Measurements from ENCODE around the gene NME4.

The NME4 gene

DNA sequence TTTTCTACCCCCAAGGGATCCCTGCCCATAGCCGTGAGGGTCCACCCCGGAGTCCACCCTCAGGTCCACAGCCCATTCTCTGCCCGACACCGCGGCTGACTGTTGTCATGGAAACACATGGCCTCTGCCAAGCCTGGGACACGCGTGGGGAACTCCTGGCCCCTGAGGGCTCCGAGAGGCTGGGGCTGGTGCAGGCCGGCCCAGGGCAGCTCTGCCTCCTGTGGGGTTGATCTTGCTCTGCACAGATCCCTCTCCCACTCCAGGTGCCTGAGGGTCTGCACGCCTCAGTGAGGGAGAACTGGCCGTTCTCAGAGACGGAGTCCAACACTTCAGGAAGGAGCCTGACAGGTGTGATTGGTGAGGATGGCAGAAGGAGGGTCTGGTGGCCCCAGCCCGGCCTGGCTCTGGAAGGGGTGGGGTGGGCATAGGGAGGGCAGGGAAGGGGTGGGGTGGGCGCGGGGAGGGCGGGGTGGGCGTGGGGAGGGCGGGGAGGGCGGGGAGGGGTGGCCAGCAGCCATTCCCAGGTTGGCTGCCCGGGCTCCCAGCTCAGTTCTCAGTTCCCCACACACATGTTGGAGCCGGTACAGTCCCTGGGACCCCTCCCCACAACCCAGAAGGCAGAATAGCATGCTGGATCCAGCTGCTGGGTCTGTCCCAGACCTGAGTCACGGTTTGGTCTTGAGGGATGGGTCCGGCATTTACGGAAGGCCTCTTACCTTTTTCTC is 33.1 kb upstream of the NME4 start:
- no peak for DNase-seq

GRCh38 chr16:364595-365491 is 32.2 kb upstream of the NME4 start:
- no peak for DNase-seq

DNA sequence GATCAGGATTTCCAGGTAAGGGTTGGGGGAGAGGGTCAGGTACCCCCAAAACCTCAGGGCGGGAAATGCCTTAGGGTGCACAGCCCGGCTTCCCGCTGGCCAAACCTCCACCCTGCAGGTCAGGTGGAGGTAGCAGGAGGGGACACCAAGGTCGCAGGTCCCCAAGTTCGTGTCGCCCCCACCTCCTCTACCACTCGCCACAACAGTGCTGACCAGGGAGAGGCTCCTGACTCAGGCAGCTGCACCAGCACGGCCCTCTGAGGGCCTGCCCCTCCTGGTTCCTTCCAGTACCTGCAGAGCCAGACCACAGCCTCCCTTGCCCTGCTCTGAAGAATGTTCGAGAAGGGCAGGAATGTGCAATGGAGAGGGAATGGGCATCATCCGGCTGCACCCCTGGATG is 30.5 kb upstream of the NME4 start:
- DNase-seq = no peak

DNA sequence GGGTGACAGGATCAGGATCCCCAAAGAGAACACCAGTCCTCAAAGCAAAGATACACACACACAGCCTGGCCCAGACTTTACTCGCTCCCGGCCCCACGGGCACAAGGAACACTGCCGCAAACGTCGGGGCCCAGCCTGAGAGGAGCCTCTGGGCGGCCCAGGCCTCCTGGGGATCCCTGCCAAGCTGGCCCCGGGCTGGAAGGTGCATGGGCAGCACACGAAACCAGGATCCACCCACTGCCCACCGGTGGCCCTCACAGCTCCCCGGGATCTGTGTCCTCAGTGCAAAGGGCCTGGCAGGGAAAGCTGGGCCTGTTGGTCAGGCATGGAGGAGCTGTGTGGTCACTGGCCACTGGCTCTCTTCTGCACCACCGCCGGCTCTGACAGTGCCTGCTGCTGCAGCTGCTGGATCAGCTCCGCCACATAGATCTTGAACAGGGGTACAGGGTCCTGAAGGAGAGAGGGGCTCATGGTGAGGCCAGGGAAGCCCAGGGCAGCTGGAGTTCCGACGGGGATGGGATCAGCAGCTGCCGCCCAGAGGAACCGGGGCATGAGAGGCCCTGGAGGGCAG is 29.6 kb upstream of the NME4 start:
- no peak for DNase-seq

DNA sequence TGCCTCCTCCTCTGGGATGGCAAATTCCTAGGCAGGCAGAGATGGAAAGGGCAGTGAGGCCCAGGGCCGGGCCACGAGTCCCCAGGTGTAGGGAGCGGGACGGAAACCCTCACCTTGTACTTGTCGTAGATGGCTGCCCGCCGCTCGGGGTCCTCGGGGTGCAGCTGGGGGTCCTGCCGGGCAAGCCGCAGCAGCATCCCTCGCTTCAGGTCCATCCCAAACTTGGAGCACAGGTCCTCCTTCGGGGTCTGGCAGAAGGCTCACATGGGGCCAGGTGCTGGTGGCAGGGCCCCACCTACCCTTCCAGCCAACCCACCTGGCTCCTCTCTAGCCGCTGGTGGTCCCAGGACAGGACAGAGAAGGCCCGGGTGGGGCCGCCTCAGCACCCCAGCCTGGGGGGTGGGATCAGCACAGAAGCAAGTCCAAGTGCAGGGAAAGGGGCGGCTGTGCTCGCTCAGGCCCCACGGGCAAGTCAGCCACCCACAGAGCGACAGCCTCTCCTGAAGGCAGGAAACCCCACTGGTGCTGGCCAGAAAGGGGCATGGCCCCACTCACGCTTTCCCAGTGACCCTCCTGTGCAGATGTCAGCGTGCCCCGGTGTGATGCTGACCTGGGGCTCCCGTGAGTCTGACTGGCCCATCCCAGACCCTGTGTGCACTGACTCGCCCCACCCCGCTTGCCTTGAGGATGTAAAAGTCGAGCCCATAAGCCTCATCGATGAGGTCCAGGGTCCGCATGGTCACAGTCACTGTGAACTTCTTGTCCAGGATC is 28.4 kb upstream of the NME4 start:
- DNase-seq = no peak

DNA sequence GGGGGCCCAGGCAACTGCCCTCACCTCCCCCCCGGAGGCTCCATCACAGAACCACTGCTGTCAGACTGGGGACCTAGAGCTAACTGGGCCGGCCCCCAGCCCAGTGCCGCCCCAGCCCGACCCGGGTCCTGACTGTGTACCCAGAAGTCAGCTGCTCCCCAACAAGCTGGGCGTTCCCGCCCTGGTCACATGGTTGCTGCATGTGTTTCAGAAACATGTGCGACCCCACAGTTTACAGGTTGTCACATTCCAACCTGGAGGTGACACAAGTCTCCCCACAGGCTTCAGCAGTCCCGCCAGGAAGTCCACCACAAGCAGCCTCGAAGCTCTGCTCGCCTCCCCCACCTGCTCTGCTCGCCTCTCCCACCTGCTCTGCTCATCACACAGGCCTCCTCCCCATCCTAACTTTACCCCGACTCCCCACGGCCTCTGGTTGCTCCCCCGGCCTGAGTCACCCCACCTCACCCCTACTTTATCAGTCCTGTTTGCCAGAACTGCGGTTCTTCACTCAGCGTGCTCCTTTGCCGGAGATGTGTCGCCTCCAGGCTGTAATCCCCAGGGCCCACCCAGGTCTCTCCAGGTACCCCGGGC is 27.6 kb upstream of the NME4 start:
- DNase-seq = no peak

GRCh38 chr16:369866-370436 is 27.0 kb upstream of the NME4 start:
- no peak for DNase-seq

- peak; percentile 82 to 88 (median 85) for DNase-seq
These were observed 26.6 kb upstream of the NME4 start, which contains the start of gene MRPL28 for GRCh38 chr16:370443-370842. Gene MRPL28, minus strand, starts transcription at chr16:370538. Its CDS starts 320 bp downstream, at chr16:370218.

DNA sequence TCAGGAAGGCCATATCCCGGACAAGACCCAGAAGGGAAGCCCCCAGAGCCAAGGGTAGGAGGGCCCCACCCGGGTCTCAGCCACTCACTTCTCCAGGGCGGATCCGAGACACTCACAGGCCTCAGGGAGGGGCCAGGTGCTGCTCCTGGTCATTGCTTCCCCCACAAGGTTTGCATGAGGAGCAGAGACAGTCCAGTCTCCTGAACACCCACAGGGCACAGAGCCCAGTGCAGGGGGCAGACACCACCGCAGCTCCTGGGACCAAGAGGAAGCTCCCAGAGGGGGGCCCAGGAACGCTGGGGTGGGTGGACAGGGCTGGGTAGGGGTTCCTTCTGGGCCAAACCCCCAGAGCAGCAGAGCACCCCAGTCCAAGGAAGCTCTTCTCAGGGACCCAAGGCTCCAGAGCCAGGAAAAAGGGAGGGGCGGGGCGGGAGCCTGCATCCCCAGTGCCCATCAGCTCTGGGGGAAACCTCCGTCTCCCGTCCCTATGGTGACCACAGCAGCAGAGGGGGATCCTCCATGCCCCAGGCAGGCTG is 26.0 kb upstream of the NME4 start:
- no peak for DNase-seq

DNA sequence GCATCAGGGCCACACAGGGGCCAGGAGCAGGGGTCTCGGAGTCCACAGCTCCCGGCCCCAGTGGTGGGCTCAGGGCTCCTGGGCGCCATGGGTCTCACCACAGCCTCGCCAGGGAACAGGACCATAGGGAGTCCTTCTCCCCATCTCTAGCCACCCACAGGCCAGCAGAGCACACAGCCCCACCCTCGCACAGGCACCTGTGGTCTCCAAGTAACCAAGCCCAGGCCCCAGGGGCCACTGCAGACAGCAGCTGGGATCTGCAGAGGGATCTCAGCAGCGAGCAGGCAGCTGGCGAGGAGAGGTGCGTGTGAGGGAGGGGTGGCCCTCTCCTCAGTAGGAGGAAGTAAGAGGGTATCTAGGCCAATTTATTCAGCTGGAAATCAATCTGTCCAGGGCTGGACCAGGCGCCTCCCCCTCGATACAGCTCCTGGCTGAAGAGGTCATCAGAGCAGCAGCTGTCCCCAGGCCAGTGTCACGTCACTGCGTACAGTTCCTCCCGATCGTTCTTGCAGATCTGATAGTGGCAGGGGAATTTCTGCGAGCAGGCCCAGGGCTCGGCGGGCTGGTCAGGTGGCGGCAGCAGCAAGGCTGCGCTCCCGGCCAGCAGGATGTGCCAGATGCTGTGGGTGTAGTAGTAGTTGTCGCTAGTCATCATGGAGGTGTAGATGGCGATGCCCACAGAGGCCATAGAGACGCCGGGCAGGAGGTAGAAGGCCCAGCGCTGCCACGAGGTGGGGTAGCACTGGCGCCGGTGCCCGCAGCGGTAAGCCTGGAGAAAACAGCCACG is 25.3 kb upstream of the NME4 start:
- DNase-seq = no peak

DNA sequence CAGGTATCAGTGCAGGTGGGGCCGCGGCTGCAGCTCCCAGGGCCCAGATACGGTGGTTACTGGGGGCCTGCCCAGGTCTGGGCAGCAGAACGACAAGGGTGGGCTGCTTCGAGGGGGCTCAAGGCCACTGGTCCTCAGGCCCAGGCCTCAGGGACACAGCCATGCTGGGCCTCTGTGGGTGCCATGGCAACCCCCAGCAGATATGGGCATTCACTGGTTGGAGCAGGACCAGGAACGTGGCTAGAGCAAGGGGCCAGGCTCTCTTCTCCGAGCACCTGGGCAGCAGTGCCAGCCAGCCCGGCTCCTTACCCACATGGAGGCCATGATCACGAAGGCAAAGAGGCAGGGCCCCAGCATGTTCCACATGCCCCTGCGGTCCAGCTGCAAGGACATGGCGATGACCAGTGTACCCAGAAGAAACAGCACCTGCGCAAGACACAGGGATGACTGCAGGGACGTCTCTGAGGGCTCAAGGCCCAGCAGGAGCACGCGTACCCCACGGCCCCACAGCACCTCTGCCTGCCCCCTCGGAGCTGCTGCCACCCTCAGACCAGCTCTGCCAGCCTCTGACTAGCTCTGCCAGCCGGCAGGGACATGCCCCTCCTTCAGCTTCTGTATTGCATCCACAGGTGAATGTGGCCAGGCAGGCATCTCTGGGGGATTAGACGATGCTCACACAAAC is 24.6 kb upstream of the NME4 start:
- DNase-seq = no peak

DNA sequence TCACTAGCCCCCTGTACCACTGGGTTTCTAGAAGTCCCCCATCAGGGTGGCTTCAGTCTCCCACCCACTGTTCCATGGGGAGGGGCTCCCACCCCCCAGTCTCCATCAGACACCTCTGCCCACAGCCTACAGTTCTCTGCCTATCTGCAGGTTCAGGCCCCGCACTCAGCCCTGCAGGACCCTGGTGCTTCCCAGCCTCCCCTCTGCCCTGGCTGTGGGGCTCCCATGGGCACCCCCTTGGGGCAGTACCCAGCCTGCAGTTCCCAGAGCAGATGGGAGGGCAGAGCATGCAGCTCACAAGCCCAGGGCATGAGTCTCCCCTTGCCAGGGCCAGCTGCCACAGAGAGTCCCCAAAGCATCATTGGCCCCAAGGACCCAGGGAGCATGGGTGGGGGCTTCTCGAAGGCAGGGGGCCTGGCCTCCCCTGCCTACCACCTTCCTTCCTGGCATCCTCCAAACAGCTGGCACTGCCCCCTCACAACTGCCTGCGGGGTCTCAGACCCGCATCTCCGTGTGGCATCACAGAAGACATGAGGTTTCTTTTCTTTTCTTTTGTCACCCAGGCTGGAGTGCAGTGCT is 23.9 kb upstream of the NME4 start:
- DNase-seq = no peak

GRCh38 chr16:373848-374615 is 23.0 kb upstream of the NME4 start:
- no peak for DNase-seq

DNA sequence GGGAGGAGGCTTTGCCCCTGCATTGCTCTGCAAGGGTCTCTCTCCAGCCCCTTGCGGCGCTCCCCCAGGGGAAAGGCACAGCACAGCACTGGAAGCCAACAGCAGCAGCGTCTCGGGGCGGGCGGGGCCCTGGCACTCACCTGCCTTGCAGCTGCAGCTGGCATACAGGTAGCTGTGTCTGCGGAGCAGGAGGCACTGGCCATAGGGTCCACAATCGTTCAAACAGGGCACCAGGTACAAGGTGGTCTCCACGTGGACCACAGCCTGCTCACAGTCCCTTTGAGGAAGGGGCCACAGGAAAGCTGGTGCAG is 22.4 kb upstream of the NME4 start:
- no peak for DNase-seq

GRCh38 chr16:375212-375611 is 21.8 kb upstream of the NME4 start:
- no peak for DNase-seq

DNA sequence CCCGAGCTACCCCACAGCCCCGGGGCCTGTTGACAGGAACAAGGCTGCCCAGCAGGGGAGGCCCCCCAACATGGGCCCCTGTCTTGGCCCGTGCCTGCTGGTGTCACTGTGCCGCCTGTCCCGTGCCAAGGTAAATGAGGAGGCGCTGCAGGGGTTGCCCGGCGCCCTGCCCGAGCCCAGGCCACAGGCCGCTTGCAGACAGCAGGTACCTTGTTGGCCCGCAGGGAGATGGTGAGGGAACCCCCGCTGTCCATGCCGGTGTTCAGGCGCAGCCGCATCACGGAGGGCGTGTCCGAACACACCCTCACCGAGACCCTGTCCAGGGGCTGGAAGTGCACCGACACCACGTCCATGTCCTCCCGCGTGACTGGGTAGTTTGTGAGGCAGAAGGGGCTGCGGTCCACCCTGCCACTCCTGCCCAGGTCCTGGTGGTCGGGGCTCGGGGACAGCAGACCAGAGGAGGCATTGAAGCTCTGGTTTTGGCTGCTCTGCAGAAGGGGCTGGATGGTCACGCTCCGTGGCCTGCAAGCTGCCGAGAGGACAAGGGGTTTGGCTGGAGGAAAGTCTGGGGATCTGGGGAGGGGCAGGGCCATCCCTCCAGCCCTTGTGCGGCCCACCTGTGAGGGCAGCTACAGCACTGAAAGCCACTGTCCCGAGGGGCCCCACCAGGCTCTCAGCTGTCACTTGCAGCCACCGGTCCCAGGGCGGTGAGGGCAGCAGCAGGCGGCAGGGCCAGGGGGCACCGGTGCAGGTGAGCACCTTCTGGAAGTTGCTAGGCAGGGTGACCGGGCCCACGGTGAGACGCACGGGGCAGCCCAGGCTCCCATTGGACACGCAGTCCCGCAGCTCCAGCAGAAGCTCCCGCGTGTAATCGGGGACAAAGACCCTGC is 20.8 kb upstream of the NME4 start:
- no peak for DNase-seq

- no peak for DNase-seq
These were observed 20.1 kb upstream of the NME4 start for GRCh38 chr16:376817-377418.

DNA sequence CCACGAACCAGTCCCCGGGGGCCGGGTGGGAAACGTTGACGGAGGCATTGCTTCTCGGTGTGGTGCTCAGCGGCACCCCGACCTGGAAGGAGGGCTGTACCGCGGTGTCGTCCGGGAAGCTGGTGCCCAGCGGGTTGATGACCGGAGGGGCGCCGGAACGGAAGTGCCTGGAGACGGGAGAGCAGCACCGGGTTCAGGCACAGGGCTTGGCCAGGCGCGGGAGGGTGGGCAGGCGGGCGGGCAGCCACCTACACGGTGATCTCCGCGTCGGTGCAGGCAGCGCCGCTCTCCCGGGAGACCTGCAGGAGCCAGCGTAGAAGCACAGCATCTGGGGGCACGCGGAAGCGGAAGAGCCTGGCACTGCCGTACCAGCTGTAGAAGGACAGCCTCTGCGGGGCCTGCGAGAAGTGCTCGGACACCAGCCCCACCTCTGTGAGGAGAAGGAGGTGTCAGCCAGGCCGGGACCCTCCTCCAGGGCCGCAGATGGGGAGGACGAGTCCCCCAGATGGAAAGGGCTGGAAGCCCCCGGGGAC is 19.5 kb upstream of the NME4 start:
- no peak for DNase-seq

Measured in activated CD4-positive, CD25-positive, alpha-beta regulatory T cell (primary cell).